Jurkat, Clone E6-1 (cell line): ENCODE data around the gene U2SURP.
A peak's percentile ranks its signal among the peaks of the same experiment; 100 is the strongest.
"Not testable (repeated sequence)": the region's sequence is repeated elsewhere in the genome, so short reads cannot be mapped to it uniquely, and the experiment has no call there.

Experiments
- DNase-seq: peaks from one replicate; pipeline ENCODE4 v3.0.0-alpha.2; 2011; ENCODE audit warnings: low read depth, low spot score
- H3K4me3 ChIP-seq: 2 replicates; pipeline ENCODE4 v1.5.1; 2011; ENCODE audit warnings: mild to moderate bottlenecking, low read length, control low read depth, moderate library complexity

The U2SURP gene

GRCh38 chr3:143060906-143061305 lies 59.5 kb downstream of the U2SURP start:
- DNase-seq: no peak
- H3K4me3 ChIP-seq: no peak overlapping the region

GRCh38 chr3:143063018-143063417 lies 61.6 kb downstream of the U2SURP start:
- H3K4me3 ChIP-seq: no peak overlapping the region

DNA sequence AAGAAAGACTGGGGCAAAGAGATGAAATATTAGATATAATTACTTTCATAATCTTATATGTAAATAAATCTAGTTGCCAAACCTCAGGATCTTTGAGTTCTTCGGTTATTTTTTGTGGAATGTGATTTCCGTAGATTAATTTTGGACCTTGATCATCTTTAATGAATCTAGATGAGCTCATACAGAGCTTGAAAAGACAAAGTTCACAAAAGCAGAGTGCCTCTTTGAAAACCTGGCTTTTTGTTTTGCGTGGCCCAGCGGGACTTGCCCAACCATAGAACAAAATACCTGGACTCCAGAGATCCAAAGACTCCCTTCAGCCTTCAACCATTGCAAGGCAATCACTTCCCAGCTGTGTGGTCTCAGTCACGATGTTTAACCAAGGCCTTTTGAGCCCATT lies 63.4 kb downstream of the U2SURP start:
- DNase-seq: no peak

More at GRCh38 chr3:143063018-143063417, 61.6 kb downstream of the U2SURP start:
- DNase-seq: no peak

DNA sequence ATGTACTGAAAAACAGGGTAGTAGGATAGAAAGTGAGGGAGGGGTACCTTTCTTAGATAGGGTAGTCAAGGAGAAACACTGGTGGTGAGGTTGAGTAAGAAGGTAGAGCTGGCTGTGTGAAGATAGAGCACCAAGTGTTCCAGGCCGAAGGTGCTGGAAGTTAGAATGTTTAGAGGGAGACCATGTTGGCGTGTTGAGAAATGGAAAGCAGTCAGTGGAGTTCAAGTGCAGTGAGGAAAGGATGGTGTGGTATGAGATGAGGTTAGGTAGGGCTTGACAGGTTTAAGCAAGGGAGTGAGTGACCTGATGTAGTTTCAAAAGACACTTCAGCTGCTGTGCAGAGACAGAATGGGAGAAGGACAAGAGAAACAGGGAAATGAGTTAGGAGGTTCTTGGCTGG lies 64.0 kb downstream of the U2SURP start:
- no peak for DNase-seq
- no peak overlapping the region for H3K4me3 ChIP-seq

More for the DNA sequence above, 63.4 kb downstream of the U2SURP start:
- H3K4me3 ChIP-seq: no peak overlapping the region

DNA sequence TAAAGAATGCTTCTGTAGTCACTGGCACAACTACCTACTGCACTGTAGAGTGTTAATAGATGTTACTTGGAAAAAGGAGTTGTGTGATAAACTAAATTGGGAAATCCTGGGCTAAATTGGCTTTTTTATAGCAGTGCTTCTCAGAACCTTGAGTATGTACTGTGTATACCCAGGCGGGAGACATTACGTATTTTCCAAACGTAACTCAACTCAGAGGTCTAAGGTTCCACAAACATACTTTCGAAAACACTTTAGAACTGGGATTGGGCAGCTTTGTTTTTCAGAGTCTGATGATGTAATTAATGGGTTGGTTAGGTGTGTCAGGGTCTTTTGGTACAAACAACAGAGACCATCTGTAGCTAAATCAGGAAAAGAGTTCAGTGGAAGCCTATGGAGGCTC lies 64.7 kb downstream of the U2SURP start:
- H3K4me3 ChIP-seq: no peak overlapping the region
- DNase-seq: no peak

DNA sequence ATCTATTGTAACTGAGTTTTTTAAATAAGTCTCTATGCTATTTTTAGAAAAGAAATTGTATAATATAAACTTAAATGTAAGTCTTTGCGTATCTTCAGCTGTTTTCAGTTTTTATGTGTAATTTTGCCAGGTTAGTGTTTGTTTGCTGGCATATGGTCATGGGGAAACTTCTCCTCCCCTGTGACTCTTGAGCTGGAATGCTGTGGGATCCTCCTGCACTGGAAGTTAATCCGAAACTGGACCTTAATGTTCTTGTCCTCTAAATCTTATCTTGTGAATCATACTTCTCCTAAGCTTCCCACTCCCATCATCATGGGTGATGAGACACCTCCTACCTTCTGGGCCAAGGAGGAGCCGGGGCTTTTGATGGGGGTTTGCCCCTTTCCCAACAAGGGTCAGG lies 65.8 kb downstream of the U2SURP start:
- H3K4me3 ChIP-seq: no peak overlapping the region
- no peak for DNase-seq

DNA sequence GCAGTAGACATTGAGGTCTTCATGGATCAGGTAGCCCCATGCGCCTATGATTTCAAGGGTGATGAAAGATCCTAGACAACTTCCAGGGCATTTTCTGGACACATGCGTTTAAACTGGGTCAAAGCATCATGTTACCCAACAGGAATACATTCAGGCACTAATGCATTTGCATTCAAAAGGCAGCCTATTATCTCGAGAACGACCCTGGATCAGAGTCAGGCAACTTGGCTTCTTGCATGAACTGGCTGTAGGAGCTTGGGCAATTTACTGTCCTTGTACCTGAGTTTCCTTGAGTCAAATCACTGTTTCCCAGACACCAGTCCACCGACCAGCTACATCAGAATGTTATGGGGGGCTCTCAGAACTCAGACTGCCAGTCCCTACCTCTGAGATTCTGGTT lies 66.7 kb downstream of the U2SURP start:
- H3K4me3 ChIP-seq: no peak overlapping the region
- DNase-seq: no peak

GRCh38 chr3:143070977-143071551 lies 69.7 kb downstream of the U2SURP start:
- H3K4me3 ChIP-seq: no peak overlapping the region
- DNase-seq: no peak

- no peak for DNase-seq
- no peak overlapping the region for H3K4me3 ChIP-seq
These were observed 70.4 kb downstream of the U2SURP start for GRCh38 chr3:143071776-143072175.

DNA sequence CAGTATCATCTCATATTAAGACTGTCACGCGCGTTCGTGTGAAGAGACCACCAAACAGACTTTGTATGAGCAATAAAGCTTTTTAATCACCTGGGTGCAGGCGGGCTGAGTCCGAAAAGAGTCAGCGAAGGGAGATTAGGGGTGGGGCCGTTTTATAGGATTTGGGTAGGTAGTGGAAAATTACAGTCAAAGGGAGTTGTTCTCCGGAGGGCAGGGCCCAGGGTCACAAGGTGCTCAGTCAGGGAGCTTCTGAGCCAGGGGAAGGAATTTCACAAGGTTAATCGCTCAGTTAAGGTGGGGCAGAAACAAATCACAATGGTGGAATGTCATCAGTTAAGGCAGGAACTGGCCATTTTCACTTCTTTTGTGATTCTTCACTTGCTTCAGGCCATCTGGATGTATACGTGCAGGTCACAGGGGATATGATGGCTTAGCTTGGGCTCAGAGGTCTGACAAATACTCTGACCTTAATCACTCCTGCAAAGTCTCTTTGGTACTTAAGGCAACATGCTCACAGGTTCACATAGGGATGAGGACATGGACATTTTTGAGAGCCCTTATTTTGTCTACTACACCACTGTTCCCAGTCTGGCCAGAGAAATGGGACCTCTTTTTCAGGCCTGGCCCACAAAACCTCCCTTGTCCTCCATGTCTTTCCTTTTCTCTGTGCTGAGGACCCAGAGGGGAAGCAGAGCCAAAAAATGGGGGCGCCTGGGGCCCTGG lies 71.1 kb downstream of the U2SURP start:
- not testable (repeated sequence) for DNase-seq, H3K4me3 ChIP-seq

- not testable (repeated sequence) for H3K4me3 ChIP-seq
These were observed 72.2 kb downstream of the U2SURP start for GRCh38 chr3:143073541-143073940.

GRCh38 chr3:143073983-143074382 lies 72.6 kb downstream of the U2SURP start:
- DNase-seq, H3K4me3 ChIP-seq: not testable (repeated sequence)

More at GRCh38 chr3:143073541-143073940, 72.2 kb downstream of the U2SURP start:
- DNase-seq: not testable (repeated sequence)

GRCh38 chr3:143078883-143079282 lies 77.5 kb downstream of the U2SURP start:
- H3K4me3 ChIP-seq: no peak overlapping the region
- no peak for DNase-seq

GRCh38 chr3:143080196-143080595 lies 78.8 kb downstream of the U2SURP start:
- no peak for DNase-seq
- H3K4me3 ChIP-seq: no peak overlapping the region

DNA sequence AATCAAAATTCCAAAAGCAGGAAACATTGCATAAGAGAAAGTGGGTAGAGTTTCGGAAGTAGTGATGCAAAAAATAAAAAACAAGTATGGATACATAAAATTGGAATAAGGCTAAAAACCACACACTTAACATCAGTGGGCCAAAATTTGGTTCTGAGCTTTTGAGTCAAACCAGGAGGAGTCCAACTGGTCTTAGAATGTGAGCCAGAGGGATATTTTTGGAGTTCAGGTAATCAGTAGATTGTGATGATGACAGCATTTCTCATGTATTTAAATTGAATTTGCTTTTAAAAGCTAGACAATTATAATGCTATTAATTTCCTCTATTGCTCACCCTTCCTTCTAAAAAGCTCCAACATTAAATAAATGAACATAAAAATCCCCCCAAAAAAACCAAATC lies 80.0 kb downstream of the U2SURP start:
- DNase-seq: no peak
- no peak overlapping the region for H3K4me3 ChIP-seq

DNA sequence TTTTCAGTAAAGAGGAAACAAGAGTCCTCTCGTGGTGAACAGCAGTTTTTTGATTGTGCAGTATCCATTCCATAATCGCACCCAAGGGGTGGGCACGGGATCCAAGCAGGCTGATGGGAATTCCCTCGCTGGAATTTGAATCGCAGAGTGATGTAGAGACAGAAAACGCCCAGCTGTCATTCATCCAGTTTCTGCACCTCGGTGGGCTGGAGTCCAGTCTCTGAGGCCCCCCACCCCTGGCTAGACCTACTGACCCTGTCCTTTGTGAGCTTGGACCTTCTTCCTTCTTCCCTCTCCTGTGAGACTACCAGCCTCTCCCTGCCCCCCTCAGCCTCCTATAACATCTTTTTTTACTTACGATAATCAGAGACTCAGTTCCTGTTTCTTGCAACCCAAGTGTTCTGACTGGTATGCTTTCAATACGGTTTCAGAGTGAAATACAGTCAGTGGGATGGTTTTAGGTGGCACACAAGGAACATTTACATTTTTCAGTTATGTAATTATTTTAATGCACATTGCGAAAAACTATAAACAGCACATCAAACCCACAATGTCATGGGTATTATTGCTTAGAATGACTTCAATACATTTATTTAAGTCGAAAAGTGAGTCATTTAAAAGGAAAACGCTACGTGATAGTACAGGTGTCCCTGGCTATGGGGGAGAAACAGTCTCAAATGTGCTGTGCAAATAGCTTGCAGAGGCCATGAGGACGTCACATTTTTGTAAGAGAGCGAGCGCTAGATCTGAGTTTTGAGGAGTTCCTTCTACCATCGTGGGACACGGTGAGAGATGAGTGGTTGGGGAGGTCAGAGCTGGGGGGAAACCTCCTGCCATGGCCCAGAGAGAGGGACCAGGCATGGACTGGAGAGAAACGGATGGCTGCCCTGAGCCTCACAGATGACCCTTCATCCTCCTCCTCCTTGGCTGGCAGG lies 80.7 kb downstream of the U2SURP start:
- H3K4me3 ChIP-seq: no peak overlapping the region
- DNase-seq: no peak

- DNase-seq: peak; percentile 6
- no peak overlapping the region for H3K4me3 ChIP-seq
These were observed 82.4 kb downstream of the U2SURP start for GRCh38 chr3:143083781-143084180.

DNA sequence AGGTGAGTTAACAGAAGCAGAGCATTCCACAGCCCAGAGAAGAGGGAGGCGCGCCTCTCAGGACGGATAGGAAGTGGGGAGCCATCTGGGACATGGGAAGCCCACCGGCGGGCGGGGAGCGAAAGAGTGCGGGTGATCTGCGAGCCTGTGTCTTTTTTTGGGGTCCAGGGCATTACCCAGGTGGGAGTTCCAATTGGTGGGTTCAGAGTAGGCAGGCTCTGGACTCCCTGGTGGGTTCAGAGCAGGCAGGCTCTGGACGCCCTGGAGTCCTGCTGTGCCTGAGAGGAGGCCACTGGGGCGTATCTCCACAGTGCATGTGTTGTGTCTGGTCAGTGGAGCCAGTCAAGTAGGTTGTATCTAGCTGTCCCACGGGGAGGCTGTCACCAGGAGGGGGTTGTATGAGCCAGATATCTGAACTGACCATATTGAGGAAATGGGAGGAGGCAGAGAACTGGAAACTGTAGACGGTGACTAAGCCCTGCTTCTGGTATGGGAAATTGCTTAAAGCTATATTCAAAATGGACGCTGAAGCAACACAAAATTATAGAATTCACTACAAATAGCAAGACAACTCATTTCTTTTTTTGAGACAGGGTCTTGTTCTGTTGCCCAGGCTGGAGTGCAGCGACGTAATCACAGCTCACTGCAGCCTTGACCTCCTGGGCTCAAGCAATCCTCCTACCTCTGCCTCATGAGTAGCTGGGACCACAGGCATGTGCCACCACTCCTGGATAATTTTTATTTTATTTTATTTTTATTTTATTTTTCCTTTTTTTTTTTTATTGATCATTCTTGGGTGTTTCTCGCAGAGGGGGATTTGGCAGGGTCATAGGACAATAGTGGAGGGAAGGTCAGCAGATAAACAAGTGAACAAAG lies 83.7 kb downstream of the U2SURP start:
- H3K4me3 ChIP-seq: no peak overlapping the region
- no peak for DNase-seq

- no peak overlapping the region for H3K4me3 ChIP-seq
- no peak for DNase-seq
These were observed 87.5 kb downstream of the U2SURP start for GRCh38 chr3:143088835-143089234.
